DMS 273 (cell line): ENCODE measurements around the gene INO80B.
"Not testable (repeated sequence)": the region's sequence is repeated elsewhere in the genome, so short reads cannot be mapped to it uniquely, and the experiment has no call there.

ENCODE experiments used
- DNase-seq: peaks from one replicate; lab custom pipeline; 2025; ENCODE audit not compliant: unreplicated experiment; lab: John Stamatoyannopoulos, UW

Gene INO80B

DNA sequence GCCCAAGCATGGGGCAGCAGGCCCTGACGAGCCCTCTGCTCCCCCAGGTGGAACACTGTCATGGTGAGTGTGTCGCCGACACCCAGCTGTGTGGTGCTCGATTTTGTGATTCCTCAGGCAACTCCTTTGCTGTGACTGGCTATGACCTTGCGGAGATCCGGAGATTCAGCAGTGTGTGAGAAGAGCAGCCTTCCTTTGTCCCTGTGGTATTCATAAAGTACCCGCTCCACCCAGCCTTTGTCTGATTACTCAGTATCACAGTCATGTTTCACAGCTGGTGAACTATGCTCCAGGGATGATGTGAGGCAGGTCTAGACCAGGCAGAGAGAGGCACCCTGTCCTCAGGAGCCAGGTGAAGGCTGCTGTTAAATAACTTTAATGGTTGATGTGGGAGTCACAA, 29.4 kb upstream of the INO80B start:
- no peak for DNase-seq

GRCh38 chr2:74426181-74426758, 28.6 kb upstream of the INO80B start:
- no peak for DNase-seq

GRCh38 chr2:74427551-74427950, 27.3 kb upstream of the INO80B start:
- no peak for DNase-seq

DNA sequence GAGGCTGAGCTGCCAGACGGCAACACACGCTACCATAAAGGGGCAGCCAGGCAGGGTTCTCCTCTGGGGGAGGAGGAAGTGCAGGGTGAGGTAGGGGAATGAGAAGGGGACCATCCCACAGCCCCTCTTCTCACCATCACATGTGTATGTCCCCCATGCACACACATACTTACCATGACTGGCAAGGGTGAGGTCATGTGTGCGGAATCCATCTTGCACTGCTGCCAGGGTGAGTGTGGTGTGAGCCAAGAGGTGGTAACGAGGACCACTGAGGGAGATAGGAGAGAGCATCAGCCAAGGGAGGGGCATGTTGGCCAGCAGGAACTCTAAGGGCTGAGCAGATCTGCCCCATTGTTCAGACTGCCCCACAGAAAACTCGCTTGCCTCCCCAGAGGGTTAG, 26.2 kb upstream of the INO80B start:
- DNase-seq, result no peak

- no peak for DNase-seq
These were observed 25.1 kb upstream of the INO80B start for GRCh38 chr2:74429487-74430451.

DNA sequence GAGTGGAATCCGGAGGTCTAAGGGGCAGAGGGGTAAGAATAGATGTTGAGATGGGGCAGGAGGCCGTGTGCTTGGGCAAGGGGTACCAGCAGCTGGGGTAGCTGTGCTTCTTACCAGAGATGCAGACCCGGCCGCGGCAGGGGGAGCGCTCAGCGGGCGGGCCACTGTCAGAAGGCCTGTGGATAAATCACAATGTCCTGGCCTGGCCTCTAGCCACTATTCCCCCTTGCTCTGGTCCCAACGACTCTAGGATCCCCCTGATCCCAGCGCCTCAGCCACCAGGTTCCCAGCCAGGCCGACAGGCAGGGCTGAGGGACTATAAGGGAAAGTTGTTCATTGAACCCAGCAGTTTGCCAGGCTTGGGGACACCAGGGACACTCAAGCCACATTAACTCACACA, 24.4 kb upstream of the INO80B start:
- no peak for DNase-seq

DNA sequence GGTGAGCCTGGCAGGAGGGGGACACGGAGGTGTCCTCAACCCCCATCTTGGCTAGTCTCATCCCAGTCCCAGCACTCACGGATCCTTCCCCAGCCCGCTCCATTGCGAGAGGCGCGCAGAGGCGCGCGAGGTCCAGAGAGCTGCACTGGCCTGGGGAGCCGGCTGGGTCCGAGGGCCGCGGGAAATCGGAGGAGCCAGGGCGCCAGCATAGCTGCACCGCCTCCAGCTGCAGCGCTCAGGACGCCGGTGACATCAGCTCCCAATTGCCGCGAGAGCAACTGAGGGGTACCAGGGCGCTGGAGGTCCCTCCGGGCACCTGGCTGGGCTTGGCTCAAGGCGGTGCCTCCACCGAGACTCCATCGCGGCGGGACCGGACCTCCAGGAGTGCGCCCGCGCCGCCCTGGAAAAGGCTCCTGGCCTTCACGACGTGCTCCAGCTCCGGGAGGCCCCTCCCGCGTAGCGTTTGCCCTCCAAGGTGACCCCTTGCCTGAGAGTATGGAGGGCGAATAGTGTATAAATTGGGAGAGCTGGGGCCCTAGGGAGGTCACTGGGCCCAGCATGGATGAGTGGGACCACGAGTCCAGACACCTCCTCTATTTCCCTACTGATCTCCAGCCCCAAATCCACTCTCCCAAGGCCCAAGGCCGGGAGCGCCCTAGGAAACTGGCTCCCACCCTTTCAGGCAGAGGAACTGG, 18.6 kb upstream of the INO80B start:
- DNase-seq, result no peak

GRCh38 chr2:74436848-74437695, 17.8 kb upstream of the INO80B start:
- no peak for DNase-seq

- no peak for DNase-seq
These were observed 16.6 kb upstream of the INO80B start for GRCh38 chr2:74438248-74438647.

- DNase-seq, result peak; percentile 44
These were observed 15.5 kb upstream of the INO80B start for GRCh38 chr2:74439373-74439772.

DNA sequence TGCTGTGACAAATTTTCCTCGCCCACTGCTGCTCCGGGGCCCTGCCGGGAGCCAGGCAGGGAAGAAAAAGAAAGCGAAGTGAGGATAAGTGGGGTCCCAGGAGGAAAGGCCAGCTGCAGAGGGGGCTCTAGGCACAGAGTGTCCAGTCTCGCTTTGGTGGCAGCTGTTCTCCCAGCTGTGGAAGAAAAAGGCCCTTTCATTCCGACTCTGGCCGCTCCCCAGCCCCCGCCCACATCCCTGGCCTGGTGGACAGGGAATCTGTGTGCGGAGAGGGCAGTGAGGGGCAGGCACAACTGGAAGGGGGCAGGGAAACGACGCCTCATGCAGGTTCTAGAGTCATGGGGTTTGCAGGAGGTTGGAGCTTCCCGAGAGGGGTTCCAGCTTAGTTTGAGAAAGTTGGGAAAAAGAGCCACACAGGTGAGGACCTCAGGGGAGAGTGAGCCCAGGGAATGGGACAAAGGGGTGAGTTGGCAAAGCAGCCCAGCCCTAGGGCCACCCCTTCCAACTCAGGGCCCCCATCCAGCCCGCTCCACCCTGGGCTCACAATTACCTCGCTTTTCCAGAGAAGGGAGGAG, 15.0 kb upstream of the INO80B start:
- no peak for DNase-seq

DNA sequence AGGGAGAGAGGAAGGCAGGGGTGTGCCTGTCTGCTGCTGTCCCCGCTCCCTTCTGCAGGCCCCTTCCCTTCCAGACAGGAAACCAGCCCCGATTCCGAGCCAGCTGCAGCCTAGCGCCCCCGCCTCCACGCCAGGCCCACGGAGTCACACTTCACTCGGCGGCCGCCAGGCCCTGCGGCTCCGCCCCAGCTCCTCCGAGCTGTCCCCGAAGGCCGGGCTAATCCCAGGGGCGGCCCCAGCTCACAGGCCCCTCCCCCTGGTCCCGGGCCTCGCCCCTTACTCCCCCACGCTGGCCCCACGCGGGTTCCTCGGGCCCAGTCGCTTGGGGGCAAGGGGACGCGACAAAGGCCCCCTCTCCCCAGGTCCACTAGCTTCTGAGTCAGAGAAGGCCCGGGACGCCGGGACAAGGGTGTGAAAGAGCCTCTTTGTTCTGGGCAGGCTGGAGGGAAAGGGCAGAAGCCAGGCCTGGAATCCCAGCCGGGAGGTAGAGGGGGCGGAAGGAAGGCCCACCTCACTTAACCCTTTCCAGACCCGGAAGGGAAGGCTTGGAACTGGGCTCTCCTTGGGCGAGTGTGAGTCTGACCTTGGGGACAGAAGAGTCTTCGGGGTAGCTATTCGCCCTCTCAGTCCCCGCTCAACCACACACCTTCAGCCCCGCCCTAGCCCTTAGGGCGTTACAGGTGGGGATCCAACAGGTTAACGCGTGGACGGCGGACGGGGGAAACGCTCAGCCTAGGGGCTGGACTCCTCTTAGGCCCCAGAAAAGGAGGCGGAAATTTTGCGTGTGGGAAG, 14.3 kb upstream of the INO80B start:
- peak; percentile 89 for DNase-seq

- no peak for DNase-seq
These were observed 13.7 kb upstream of the INO80B start for GRCh38 chr2:74441170-74441689.

- peak; percentile 59 for DNase-seq
These were observed 13.0 kb upstream of the INO80B start, which contains the start of gene RTKN for GRCh38 chr2:74441690-74442482. RTKN (minus strand) TSS chr2:74441937; CDS start chr2:74441816, 121 bp downstream.

- not testable (repeated sequence) for DNase-seq
These were observed 12.2 kb upstream of the INO80B start for GRCh38 chr2:74442483-74443297.

DNA sequence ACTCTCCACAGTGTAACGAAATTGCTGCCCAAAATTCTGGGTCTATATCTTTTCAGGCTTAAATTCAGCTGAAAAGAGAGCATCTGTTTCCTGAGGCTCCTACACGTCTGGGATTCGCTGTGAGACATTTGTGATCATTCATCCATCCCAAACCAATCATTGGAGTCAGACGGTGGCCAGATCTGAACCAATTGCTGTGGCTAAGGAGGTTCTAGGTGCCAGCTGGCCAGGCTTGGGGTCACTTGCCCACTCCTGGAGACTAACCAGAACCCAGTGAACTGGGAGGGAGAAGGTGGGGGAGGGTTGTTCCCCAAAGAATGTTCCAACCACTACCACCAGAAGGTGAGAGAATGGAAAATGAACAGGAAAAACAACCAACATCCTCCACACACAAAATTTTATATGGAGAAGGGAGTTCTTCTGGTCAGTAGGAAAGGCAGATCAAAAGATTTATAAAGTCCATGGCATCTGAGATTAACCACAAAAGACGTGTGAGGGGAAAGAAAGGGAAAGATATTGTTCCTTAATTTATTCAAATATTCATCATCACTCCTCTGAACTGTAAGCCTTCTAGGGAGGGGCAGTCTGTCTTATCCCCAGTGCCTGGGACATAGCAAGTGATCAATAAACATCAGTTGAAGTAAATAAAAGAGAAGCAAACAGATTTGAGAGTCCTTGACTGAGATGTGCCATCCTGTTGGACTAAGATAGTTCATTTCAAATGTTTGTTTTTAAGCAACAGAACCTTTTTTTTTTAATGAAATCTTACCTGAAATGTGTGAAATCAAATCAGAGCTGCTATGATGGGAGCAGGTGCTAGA, 10.2 kb upstream of the INO80B start:
- peak; percentile 59 for DNase-seq
